SW480 (cell line): ENCODE data around the gene RBM17.
A peak's percentile ranks its signal among the peaks of the same experiment; 100 is the strongest.
"Not testable (repeated sequence)": the region's sequence is repeated elsewhere in the genome, so short reads cannot be mapped to it uniquely, and the experiment has no call there.

ENCODE experiments used
- DNase-seq: peaks from one replicate; pipeline ENCODE4 v3.0.0-alpha.2; 2016; ENCODE audit warnings: low spot score

The RBM17 gene, protein sequence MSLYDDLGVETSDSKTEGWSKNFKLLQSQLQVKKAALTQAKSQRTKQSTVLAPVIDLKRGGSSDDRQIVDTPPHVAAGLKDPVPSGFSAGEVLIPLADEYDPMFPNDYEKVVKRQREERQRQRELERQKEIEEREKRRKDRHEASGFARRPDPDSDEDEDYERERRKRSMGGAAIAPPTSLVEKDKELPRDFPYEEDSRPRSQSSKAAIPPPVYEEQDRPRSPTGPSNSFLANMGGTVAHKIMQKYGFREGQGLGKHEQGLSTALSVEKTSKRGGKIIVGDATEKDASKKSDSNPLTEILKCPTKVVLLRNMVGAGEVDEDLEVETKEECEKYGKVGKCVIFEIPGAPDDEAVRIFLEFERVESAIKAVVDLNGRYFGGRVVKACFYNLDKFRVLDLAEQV

DNA sequence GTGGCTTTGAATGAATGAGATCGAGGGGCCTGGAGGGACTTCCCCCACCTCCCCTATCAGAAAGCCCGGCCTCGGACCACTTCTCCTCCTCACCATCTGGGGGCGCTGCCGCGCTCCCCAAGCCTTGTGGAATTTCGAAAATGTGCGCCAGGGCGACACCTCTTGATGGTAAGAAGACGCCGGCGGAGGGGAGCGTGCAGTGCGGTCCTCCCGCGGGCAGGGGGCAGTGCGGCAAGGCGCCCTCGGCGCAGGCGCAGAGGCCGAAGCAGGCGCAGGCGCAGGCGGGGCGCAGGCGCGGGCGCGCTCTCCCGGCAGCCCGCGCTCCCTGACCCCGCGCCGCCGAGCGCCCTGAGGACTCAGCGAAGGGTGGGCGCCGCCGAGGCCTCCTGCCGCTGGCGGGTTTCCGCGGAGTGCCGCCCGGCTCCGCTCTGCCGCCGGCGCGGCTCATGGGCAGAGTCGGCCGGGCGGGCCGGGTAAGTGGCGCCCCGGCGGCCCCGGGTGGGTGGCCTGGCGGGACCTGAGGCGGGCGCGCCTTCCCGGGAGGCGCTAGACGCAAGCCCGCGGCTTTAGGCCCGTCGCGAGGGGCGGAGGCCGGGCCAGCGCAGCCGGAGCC lies at the start of gene RBM17:
RBM17 (plus strand) TSS at position 314 of the 613 bp plus-strand sequence. CDS start 8,032 bp downstream, outside the sequence.
- peak; percentile 84 for DNase-seq

GRCh38 chr10:6039711-6040110 lies 49.1 kb upstream of the RBM17 start:
- no peak for DNase-seq

GRCh38 chr10:6040205-6040604 lies 48.6 kb upstream of the RBM17 start:
- no peak for DNase-seq

GRCh38 chr10:6043377-6043776 lies 45.5 kb upstream of the RBM17 start:
- not testable (repeated sequence) for DNase-seq

- DNase-seq, result no peak
Observed at GRCh38 chr10:6044060-6044459, 44.8 kb upstream of the RBM17 start.

DNA sequence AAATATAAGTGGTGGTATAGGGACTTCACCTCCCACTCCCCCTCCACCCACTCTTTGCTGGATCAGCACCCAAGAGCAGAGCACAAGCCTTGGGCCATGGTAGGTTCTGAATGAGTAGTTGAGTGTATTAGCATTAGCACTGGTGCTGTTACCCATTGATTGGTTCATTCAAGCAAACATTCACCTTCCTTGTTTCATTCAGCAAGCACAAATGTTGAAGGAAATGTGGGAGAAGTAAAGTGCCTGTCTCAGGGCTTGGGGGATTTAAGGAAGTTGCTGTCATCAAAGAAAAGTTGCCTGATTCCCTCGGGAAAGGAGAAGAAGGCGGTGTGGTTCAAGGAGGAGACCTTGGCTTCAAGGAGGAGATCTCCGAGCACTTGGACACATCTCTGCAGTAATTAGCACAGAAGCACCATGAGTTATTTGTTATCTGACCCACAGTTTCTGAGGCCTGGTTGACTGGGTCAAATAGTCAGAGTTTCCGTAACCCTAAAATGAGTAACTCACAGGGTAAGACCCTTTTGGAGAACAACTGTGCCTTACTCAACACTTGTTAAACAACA lies 44.0 kb upstream of the RBM17 start:
- no peak for DNase-seq

DNA sequence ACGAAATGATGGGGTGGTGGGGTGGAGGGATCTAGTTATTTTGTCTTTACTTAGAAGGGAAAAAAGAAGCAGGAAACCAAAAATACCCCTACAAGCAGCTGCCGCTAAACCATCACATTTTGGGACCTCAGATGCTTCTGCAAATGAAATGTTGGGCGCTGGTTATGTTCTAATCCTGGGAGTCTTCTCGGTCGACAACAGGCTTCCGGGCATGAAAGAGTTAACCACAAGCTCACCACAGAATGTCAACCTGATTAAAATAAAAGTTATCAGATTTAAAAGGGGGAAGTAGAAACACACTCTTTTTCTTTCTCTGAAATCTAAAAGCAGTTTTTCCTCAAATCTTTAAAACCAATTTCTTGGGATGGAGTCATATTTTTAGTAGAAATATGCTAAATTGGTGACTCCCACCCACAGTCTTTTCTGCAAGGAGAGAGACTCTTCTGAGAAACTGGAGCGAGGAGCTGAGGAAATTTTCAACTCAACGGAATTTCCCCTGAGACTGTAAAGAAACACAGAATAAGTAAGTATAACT lies 43.5 kb upstream of the RBM17 start:
- no peak for DNase-seq

- no peak for DNase-seq
Observed at GRCh38 chr10:6045878-6046772, 42.7 kb upstream of the RBM17 start.

DNA sequence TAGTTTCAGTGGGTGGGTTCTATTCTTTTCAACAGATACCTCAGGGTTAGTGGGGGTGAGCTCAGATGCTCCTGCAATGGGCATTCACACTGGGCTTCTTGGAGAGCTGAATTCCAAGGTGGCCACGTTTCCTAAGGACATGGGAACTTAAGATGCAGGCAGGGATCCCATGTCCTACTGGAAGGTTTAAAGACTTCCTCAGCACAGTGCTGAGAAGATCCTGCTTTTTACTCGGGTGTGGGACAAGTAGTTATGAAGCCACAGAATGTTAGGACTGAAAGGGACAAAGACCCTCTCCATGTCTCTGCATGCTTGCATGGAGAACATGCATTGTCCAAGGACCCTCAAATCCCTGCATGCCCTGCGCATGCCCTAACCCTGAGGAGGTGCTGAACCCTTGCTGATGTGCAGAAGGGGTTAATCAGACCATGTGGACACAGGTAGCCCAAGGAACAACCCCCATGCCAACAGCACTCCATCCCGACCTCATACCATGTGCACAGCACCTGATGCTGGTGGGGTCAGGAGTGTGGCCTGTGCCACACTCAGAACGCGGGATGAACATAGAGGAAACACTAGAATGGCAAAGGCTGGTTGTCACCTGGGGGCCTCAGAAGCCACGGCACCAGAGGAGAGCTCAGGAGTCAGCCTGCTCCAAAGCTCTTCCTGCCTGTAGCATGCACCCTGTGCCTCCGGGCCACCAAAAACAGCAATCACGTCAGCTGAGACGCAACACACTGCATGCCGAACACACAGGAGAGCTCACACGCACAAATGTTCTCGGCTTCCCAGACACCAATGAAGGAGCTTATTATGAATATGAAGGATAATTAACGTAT lies 41.8 kb upstream of the RBM17 start:
- DNase-seq, result no peak

GRCh38 chr10:6047847-6048246 lies 41.0 kb upstream of the RBM17 start:
- no peak for DNase-seq

DNA sequence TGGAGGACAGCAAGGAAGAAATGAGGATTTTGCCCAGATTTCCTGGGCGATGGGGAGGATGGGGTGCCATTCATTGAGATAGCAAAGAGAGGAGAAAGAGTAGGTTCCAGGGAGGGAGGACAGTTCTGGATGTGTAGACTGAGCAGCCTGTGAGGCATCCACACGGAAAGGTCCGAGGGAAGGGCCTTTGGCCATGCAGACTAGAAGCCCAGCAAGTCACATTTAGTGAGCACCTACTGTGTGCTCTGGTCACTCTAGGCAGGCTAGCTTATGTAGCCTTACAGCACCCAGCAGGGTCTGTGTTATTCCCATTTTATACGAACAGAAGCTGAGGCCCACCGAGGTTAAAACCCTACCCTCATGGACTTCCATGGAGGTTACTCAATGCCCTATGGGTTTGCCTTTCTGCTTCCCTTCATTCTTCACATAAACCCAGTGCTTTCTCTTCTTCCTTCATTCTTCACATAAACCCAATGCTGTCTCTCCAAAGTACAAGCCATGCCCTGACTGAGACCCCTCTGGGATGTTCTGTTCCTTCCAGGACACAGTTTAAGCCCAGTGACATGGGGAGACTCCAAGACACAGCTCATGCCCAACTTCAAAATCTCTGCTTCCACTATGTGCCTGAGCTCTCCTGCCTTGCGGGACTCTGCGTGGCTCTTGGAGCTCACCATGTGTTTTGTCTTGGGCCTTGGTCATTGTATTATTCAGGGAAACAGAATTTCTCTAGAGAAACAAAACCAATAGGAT lies 40.4 kb upstream of the RBM17 start:
- no peak for DNase-seq

DNA sequence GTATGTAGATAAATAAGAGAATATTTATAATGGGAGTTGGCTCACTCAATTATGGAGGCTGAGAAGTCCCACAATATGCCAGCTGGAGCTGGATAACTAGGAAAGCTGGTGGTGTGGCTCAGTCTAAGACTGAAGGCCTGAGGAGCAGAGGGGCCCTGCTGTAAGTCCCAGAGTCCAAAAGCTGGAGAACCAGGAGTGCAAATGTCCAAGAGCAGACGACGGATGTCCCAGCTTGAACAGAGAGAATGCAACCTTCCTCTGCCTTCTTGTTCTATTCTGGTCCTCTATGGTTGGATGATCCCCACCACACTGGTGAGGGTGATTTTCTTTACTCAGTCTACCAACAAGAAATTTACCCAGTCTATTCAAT lies 39.8 kb upstream of the RBM17 start:
- DNase-seq, result no peak

DNA sequence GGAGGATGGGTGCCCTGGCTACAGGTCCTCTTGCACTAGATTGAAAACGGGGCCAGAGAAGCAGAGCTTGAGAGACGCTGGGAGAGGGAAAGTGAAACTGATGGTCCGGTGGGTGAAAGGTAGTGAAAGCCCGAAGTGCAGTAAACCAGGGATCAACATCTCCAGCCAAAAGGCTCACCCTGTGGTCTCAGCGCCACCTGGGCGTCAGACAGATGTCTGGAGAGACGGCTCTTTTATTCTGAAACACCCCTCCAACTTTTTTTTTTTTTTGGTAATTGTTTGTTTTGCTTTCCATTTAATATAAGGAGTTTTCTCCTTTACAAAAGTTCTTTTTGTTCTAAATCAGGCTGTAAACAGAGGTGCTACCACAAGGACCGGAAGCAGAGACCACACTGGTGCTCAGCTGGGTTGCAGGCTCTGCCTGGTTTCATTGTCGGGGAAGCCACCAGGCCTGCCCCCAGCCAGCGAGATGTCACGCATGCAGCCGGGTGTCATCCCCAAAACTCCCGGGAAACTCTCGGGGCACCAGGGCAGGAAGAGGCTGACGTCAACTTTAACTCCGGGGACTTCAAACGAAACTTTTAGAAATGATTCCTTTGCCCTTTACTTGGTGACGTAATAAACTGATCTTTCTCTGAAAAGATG lies 37.9 kb upstream of the RBM17 start:
- peak; percentile 90 for DNase-seq

DNA sequence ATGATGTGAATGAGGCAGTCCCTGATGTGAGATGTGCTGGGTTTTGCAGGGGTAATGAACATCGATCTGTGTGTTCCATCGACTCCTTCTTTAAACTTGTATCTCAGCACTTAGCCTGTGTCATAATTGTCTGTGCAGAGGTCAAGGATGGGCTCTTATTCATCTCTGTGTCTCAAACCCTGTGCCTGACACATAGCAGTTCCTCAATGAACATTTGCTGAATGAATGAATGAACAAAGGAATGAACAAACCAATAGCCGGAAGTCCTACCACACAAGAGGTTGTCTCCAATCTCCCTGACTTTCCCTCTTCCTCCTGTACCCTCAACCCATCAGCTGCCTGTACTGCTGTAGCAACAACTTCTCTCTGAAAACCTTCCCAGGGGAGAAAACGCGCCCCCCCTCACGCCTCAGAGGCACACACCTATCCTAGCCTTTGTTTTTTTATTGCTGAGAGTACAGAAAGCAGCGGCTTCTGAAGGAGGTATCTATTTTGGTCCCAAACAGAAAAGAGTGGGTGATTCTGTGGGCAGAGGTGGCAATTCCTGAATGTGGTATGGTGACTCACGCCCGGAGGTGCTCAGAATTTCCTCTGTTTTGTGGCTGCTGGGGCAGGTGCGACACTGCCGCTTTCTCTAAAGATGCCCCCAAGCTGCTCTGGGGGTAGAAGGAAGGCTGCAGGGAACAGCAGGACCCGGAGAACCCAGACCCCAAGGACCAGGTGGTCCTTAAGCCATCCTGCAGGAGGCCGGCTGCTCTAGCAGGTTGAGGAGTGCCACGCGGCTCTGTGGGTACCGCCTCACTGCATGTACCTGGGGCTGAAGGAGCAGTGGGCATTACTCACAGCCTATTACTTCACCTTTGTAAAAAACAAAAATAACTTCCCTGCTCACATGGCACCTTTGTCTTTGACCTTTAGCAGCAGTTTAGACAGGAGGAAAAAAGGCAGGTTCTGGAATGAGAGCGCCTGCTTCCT lies 36.3 kb upstream of the RBM17 start:
- peak; percentile 96 for DNase-seq

DNA sequence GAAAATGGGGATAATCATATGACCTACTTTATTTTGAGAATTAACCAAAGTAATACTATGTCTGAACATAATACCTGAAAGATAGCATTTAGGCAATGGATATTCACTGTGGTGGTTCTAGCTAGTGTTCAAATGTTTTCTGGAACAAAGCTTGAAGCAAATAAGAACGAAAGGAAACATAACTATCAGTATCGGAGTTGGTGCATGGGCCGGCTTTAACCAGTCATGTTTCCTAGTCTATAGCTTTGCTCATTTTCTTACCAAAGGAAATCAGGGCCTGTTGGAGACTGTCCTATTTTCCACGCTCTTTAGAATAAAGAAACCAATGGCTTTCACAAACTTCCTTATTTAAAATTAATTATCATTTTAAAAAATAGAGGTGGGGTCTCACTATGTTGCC lies 35.5 kb upstream of the RBM17 start:
- DNase-seq, result peak; percentile 6

DNA sequence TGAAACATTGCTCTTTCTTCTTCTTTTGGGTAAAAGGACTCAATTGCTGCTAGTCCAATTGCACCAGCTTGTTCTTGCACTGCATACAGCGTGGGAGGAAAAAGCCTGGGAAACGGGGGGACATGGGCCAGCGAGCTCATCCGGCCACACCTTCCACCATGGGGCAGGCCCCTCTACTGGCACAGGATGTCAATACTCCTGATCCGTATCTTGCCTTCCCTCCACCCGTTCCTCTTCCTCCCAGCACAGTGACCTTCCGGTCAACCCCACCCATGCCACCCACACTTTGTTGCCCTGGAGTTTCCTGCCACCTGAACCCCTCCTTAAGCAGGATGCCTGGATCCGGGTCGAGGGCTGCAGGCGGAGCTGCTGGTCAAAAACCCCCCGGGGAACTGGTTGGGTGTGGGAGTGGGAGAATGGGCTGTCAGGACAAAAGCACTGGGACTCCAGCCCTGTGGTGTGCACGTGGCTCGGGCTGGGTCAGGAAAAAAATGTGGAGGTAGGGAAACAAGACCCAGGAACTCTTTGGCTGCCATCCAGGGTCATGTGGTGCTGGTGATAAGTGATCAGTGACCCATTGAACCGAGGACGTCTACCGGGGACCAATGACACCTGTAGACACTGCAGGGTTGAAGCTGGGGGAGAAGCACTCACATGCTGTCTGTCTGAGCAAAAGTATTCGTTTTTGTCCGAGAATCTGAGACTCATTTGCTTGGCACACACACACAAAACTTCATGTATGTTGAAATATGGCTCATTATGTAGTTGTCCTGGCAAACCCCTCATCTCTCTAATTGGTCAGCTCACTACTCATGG lies 34.8 kb upstream of the RBM17 start:
- DNase-seq, result peak; percentile 86

GRCh38 chr10:6054884-6055283 lies 34.0 kb upstream of the RBM17 start:
- no peak for DNase-seq

GRCh38 chr10:6055929-6056328 lies 32.9 kb upstream of the RBM17 start:
- DNase-seq, result no peak
